Measurements from ENCODE around the gene ZIK1.

Gene ZIK1

GRCh38 chr19:57632987-57633831, 49.3 kb downstream of the ZIK1 start, which contains the start of gene ZNF211:
Gene ZNF211, plus strand, starts transcription at chr19:57633168. Its CDS starts 179 bp downstream, at chr19:57633347.
- intact Hi-C loops (cut with micrococcal nuclease) = loop anchor here (1.0 to 5.0 kb wide), 4 partner anchors 19 to 156 kb away; partner anchors contain the start of genes ZNF134, ZNF416, ZNF550 and ZNF772
- Mint-ChIP-seq H3K4me1 (ENCODE audit: low read depth) (peaks cover 26% of the 10 kb centered on the region), H3K4me3 (peak within 1 kb of the TSS; percentile 99), H3K27me3 (no peaks in the 10 kb centered on the region), H3K9me3 (peaks cover 60% of the 10 kb centered on the region), H3K27ac (peak within 1 kb of the TSS; percentile 97), H3K36me3 (ENCODE audit: low read depth) (peaks cover 52% of the 10 kb centered on the region)

- peaks cover 58% of the 10 kb centered on the region for H3K36me3 Mint-ChIP-seq (ENCODE audit: low read depth)
- H3K27me3 Mint-ChIP-seq = no peaks in the 10 kb centered on the region
- peak overlapping the region; percentile 99 for H3K4me3 Mint-ChIP-seq
- H3K4me1 Mint-ChIP-seq (ENCODE audit: low read depth) = peaks cover 26% of the 10 kb centered on the region
- peak overlapping the region; percentile 97 for H3K27ac Mint-ChIP-seq
- intact Hi-C loops (cut with micrococcal nuclease) = loop anchor here (1.0 to 5.0 kb wide), 4 partner anchors 19 to 156 kb away; partner anchors contain the start of genes ZNF134, ZNF416, ZNF550 and ZNF772
- peaks cover 60% of the 10 kb centered on the region for H3K9me3 Mint-ChIP-seq
These were observed 49.8 kb downstream of the ZIK1 start for GRCh38 chr19:57633832-57634131.

- Mint-ChIP-seq H3K36me3 (ENCODE audit: low read depth) (peaks cover 94% of the 10 kb centered on the region), H3K9me3 (peaks cover 86% of the 10 kb centered on the region), H3K27me3 (no peaks in the 10 kb centered on the region), H3K27ac (no peak overlapping the region), H3K4me3 (no peak overlapping the region), H3K4me1 (ENCODE audit: low read depth) (peaks cover 25% of the 10 kb centered on the region)
- intact Hi-C loops (cut with micrococcal nuclease) = no loop called here
These were observed 53.4 kb downstream of the ZIK1 start for GRCh38 chr19:57637379-57637778.

GRCh38 chr19:57641715-57642234, 57.8 kb downstream of the ZIK1 start:
- no peak overlapping the region for H3K4me3 Mint-ChIP-seq
- intact Hi-C loops (cut with micrococcal nuclease) = no loop called here
- H3K27me3 Mint-ChIP-seq = no peaks in the 10 kb centered on the region
- peaks cover 95% of the 10 kb centered on the region for H3K9me3 Mint-ChIP-seq
- H3K27ac Mint-ChIP-seq = no peak overlapping the region
- H3K4me1 Mint-ChIP-seq (ENCODE audit: low read depth) = no peaks in the 10 kb centered on the region
- H3K36me3 Mint-ChIP-seq (ENCODE audit: low read depth) = peaks cover 62% of the 10 kb centered on the region

GRCh38 chr19:57642396-57643046, 58.6 kb downstream of the ZIK1 start:
- Mint-ChIP-seq H3K4me1 (ENCODE audit: low read depth) (no peaks in the 10 kb centered on the region), H3K4me3 (no peak overlapping the region), H3K9me3 (peaks cover 95% of the 10 kb centered on the region), H3K27ac (no peak overlapping the region), H3K27me3 (no peaks in the 10 kb centered on the region), H3K36me3 (ENCODE audit: low read depth) (peaks cover 55% of the 10 kb centered on the region)
- intact Hi-C loops (cut with micrococcal nuclease) = no loop called here

All from dendritic cell treated with granulocyte-macrophage colony-stimulating factor and Interleukin-4, amounts not matched to agents 40 ng/mL and 50 ng/mL, for 4 days (primary cell).